Measurements from ENCODE around the gene CDC42BPB.

GRCh38 chr14:103023881-103024473, 33.4 kb downstream of the CDC42BPB start:
- TF ChIP-seq FOXA1 (IDR thresholded peaks at IDR 0.05) = no peak
- no peak for TF ChIP-seq FOXM1 (IDR thresholded peaks at IDR 0.05; ENCODE audit: borderline replicate concordance)
- TF ChIP-seq LEF1 (IDR thresholded peaks at IDR 0.05; ENCODE audit: borderline replicate concordance) = no peak
- no peak for TF ChIP-seq SUZ12 (IDR thresholded peaks at IDR 0.05)
- no peak for TF ChIP-seq HDGF (IDR thresholded peaks at IDR 0.05; ENCODE audit: borderline replicate concordance)
- TF ChIP-seq ELF4 (IDR thresholded peaks at IDR 0.05) = no peak
- no peak for TF ChIP-seq NFRKB (IDR thresholded peaks at IDR 0.05)
- TF ChIP-seq SP1 (IDR thresholded peaks at IDR 0.05) = no peak
- no peak for TF ChIP-seq PKNOX1 (IDR thresholded peaks at IDR 0.05)
- no peak for TF ChIP-seq FOXK2 (IDR thresholded peaks at IDR 0.05)
- TF ChIP-seq BHLHE40 (IDR thresholded peaks at IDR 0.05; ENCODE audit: borderline replicate concordance) = no peak
- no peak for TF ChIP-seq L3MBTL2 (conservative IDR thresholded peaks at IDR 0.05)
- TF ChIP-seq CTBP1 (IDR thresholded peaks at IDR 0.05; ENCODE audit: borderline replicate concordance) = no peak
